Renal pelvis (tissue), 4 donors: ENCODE data around the gene POC1B. TPM values are rescaled to one million over a fixed set of nuclear protein-coding genes. Genes with fewer than 3 reads are reported as not detected.

Experiments
- DNase-seq: peaks from one replicate; pipeline ENCODE4 v3.0.0-alpha.2; 2013
- polyA plus RNA-seq, 3 donors: library from polyadenylated mRNA; unstranded; fragments of 120-200 nt; gene quantifications; one replicate each; pipeline ENCODE4 v1.2.1, GENCODE V29; 2013; ENCODE audit not compliant: insufficient read length in 3 of 3

Gene POC1B
- polyA plus RNA-seq, 3 donors = 18.9 to 23.1 (median 21.1) TPM

GRCh38 chr12:89501793-89502192 is 24.1 kb downstream of the POC1B start:
- DNase-seq = no peak

GRCh38 chr12:89499857-89500256 is 26.0 kb downstream of the POC1B start:
- no peak for DNase-seq

GRCh38 chr12:89497467-89497866 is 28.4 kb downstream of the POC1B start:
- DNase-seq = no peak

GRCh38 chr12:89497005-89497404 is 28.8 kb downstream of the POC1B start:
- no peak for DNase-seq

- no peak for DNase-seq
These were observed 31.2 kb downstream of the POC1B start for GRCh38 chr12:89494411-89495231.

- DNase-seq = no peak
These were observed 32.1 kb downstream of the POC1B start for GRCh38 chr12:89493670-89494302.

- no peak for DNase-seq
These were observed 33.0 kb downstream of the POC1B start for GRCh38 chr12:89492883-89493282.

GRCh38 chr12:89490922-89491321 is 34.9 kb downstream of the POC1B start:
- DNase-seq = no peak

GRCh38 chr12:89486264-89486663 is 39.6 kb downstream of the POC1B start:
- DNase-seq = no peak

GRCh38 chr12:89484470-89484869 is 41.4 kb downstream of the POC1B start:
- no peak for DNase-seq

GRCh38 chr12:89481213-89481914 is 44.5 kb downstream of the POC1B start:
- DNase-seq = no peak

- no peak for DNase-seq
These were observed 45.9 kb downstream of the POC1B start for GRCh38 chr12:89479982-89480381.

- no peak for DNase-seq
These were observed 48.1 kb downstream of the POC1B start for GRCh38 chr12:89477633-89478279.

- no peak for DNase-seq
These were observed 48.8 kb downstream of the POC1B start for GRCh38 chr12:89476904-89477595.

- no peak for DNase-seq
These were observed 49.6 kb downstream of the POC1B start for GRCh38 chr12:89476232-89476631.

GRCh38 chr12:89475203-89475990 is 50.5 kb downstream of the POC1B start:
- DNase-seq = no peak

GRCh38 chr12:89474615-89475014 is 51.2 kb downstream of the POC1B start:
- DNase-seq = no peak

GRCh38 chr12:89472508-89472907 is 53.3 kb downstream of the POC1B start:
- DNase-seq = no peak

GRCh38 chr12:89470741-89471509 is 54.9 kb downstream of the POC1B start:
- DNase-seq = no peak

GRCh38 chr12:89469361-89469760 is 56.5 kb downstream of the POC1B start:
- no peak for DNase-seq
